Measurements from ENCODE around the gene SEMA6D.

DNA sequence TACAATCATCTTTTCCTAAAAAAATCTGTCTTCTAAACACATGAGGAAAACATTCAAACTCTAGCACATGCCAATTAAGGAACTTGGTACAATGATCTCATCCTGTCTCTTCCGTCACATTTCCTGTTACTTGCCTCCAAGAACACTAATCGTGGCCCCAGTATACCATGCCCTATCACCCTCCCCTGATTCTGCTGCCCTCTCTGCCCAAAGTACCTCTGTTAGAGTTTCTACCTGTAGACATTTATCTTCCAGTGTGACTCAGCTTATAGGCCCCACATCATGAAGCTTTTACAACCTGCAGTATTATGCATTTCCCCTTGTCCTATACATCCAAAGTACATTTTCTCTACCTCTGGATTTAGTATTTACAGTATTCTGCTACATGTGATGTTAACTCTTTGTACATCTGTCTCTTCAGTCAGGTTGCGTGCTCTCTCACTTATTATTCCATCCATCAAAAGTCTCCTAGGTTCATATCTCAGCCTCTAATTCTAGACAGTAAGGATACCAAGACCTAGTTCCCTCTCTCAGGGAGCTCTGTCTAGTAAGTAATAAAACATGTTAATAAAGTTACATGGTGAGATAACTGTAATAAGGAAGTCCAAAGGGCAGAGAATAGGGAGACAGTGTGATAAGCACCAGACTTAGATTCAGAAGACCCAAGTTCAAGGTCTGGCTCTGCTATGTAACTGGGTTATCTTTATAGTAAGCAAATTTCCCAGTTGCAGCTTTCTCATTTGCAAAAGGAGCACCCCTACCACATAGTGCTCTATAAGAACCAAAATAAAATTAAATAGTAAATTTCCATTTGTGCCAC is 8.9 kb upstream of the SEMA6D start:
- TF ChIP-seq, protein P1, sequence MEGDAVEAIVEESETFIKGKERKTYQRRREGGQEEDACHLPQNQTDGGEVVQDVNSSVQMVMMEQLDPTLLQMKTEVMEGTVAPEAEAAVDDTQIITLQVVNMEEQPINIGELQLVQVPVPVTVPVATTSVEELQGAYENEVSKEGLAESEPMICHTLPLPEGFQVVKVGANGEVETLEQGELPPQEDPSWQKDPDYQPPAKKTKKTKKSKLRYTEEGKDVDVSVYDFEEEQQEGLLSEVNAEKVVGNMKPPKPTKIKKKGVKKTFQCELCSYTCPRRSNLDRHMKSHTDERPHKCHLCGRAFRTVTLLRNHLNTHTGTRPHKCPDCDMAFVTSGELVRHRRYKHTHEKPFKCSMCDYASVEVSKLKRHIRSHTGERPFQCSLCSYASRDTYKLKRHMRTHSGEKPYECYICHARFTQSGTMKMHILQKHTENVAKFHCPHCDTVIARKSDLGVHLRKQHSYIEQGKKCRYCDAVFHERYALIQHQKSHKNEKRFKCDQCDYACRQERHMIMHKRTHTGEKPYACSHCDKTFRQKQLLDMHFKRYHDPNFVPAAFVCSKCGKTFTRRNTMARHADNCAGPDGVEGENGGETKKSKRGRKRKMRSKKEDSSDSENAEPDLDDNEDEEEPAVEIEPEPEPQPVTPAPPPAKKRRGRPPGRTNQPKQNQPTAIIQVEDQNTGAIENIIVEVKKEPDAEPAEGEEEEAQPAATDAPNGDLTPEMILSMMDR (IDR thresholded peaks at IDR 0.05; ENCODE audit: extremely low read depth in 1 of 2, insufficient read depth in 1 of 2, low read depth in 1 of 2, low read length in 2 of 2) = no peak
- TF ChIP-seq POLR2AphosphoS5 (IDR thresholded peaks at IDR 0.05; ENCODE audit: insufficient read depth, low read depth, low read length) (no peak), POLR2A (IDR thresholded peaks at IDR 0.05; ENCODE audit: low read depth, low read length) (no peak)

Measured in endothelial cell of umbilical vein (primary cell).